Measurements from ENCODE around the gene WT1. TPM values are rescaled to one million over a fixed set of nuclear protein-coding genes. Genes with fewer than 3 reads are reported as not detected.

Gene WT1
- total and polyA plus RNA-seq, 2 of the 4 experiments (the other 2 are of a cell fraction) = not detected

- H3K36me3 ChIP-seq (ENCODE audit: control insufficient read depth, insufficient read depth, low read length) = no peaks in the 10 kb centered on the region
- H3K56ac ChIP-seq (ENCODE audit: extremely low read depth, insufficient read depth, low read length) = no peak overlapping the region
- H3K9me1 ChIP-seq (ENCODE audit: insufficient read depth, low read length) = no peaks in the 10 kb centered on the region; the same call in 1 of the 2 replicates
- H2BK5ac ChIP-seq (ENCODE audit: low read depth, low read length, poor library complexity, severe bottlenecking) = no peak overlapping the region
- no peak overlapping the region for H2BK15ac ChIP-seq (ENCODE audit: low read depth, low read length)
- no peak overlapping the region for H2BK20ac ChIP-seq (ENCODE audit: low read depth, low read length)
- H3K9me3 ChIP-seq (ENCODE audit: control insufficient read depth, insufficient read depth, low read length) = peaks cover 8% of the 10 kb centered on the region
- WGBS, 2 experiments (ENCODE audit: extremely low coverage in 2 of 2, insufficient read length in 1 of 2) = 4% methylated on average over 30 of the region's 42 CpGs; no CpG with 5 or more reads in 1 of the 2 experiments
- no peak overlapping the region for H3K9ac ChIP-seq (ENCODE audit: low read depth, low read length)
- no peak overlapping the region for H2AK9ac ChIP-seq (replicated peaks; ENCODE audit: low read depth, low read length, poor library complexity)
- peaks cover 80% of the 10 kb centered on the region for H3K27me3 ChIP-seq (ENCODE audit: control insufficient read depth, insufficient read depth, low read length)
- no TSS peak for BruUV-seq (replicated peaks)
- no peak overlapping the region for H3K4me3 ChIP-seq (ENCODE audit: insufficient read depth, low read depth, low read length)
- no peak overlapping the region for H4K8ac ChIP-seq (ENCODE audit: low read depth in 2 of 2, low read length in 2 of 2)
- no peak overlapping the region for H3K27ac ChIP-seq (ENCODE audit: insufficient read depth, low read length)
- no peak overlapping the region for H2AFZ ChIP-seq (replicated peaks; ENCODE audit: low read length, poor library complexity)
- intact Hi-C loops (cut with micrococcal nuclease) (no loop called here), dilution Hi-C loops (cut with HindIII; ENCODE audit: low sequenced_read_pairs, unreplicated experiment) (no loop called here), in situ Hi-C loops (cut with MboI; ENCODE audit: low sequenced_read_pairs) (no loop called here)
- no peak overlapping the region for H3K4me2 ChIP-seq (ENCODE audit: low read depth, low read length)
- H3K14ac ChIP-seq (replicated peaks; ENCODE audit: low read depth, low read length) = no peak overlapping the region
- ChIA-PET CTCF (no interaction called here), POLR2A (ENCODE audit: unreplicated experiment) (no interaction called here)
- no peak for DNase-seq
- H4K5ac ChIP-seq (ENCODE audit: low read depth, low read length) = no peak overlapping the region
- H3K4ac ChIP-seq (ENCODE audit: low read depth, low read length) = no peak overlapping the region
- ATAC-seq (ENCODE audit: low read depth) = no peak
- no peaks in the 10 kb centered on the region for H3K4me1 ChIP-seq (ENCODE audit: control insufficient read depth, insufficient read depth, low read length)
- H3K79me1 ChIP-seq (ENCODE audit: low read depth in 1 of 2, low read length in 2 of 2) = no peaks in the 10 kb centered on the region
- no peak overlapping the region for H2AK5ac ChIP-seq (ENCODE audit: low read depth, low read length)
- no peak overlapping the region for H4K91ac ChIP-seq (ENCODE audit: insufficient read depth, low read depth, low read length)
- no peak overlapping the region for H2BK120ac ChIP-seq (ENCODE audit: low read depth, low read length)
- H3K18ac ChIP-seq (ENCODE audit: low read depth, low read length) = no peak overlapping the region
- H3K23ac ChIP-seq (ENCODE audit: low read depth, low read length) = no peak overlapping the region
- no peaks in the 10 kb centered on the region; the same call in 1 of the 2 replicates for H4K20me1 ChIP-seq (ENCODE audit: insufficient read depth, low read length)
- TF ChIP-seq SMC3 (IDR thresholded peaks at IDR 0.05; ENCODE audit: low read depth, low read length) (no peak), RAD21 (IDR thresholded peaks at IDR 0.05; ENCODE audit: low read length) (no peak), USF2 (IDR thresholded peaks at IDR 0.05; ENCODE audit: low read depth, low read length) (no peak), MAZ (IDR thresholded peaks at IDR 0.05; ENCODE audit: borderline replicate concordance, low read depth, low read length) (no peak), POLR2A (IDR thresholded peaks at IDR 0.05; ENCODE audit: low read depth, low read length) (no peak), MAFK (IDR thresholded peaks at IDR 0.05; ENCODE audit: low read depth, low read length) (no peak), RCOR1 (IDR thresholded peaks at IDR 0.05; ENCODE audit: insufficient replicate concordance, low read length) (no peak), CHD1 (IDR thresholded peaks at IDR 0.05; ENCODE audit: low read depth, low read length) (no peak), CEBPB (IDR thresholded peaks at IDR 0.05; ENCODE audit: low read depth, low read length) (no peak), FOS (IDR thresholded peaks at IDR 0.05; ENCODE audit: low read depth, low read length) (no peak), CTCF (conservative IDR thresholded peaks at IDR 0.05; ENCODE audit: low read depth, low read length) (no peak), NFE2L2 (IDR thresholded peaks at IDR 0.05; ENCODE audit: low read depth, low read length) (no peak), MXI1 (IDR thresholded peaks at IDR 0.05; ENCODE audit: borderline replicate concordance, low read depth, low read length) (no peak), BHLHE40 (IDR thresholded peaks at IDR 0.05; ENCODE audit: low read depth, low read length) (no peak), RFX5 (IDR thresholded peaks at IDR 0.05; ENCODE audit: low read depth, low read length) (no peak)
Observed at GRCh38 chr11:32437495-32438345, 2.4 kb upstream of the WT1 start.
